GM18870 (cell line): ENCODE measurements around the gene OSGEP.
A peak's percentile ranks its signal among the peaks of the same experiment; 100 is the strongest.

Source experiments
- ATAC-seq: cut with Tn5 transposase; IDR thresholded peaks from one replicate; pipeline ENCODE4 v1.9.1; 2021; ENCODE audit warnings: moderate library complexity; ENCODE audit not compliant: unreplicated experiment

OSGEP gene

DNA sequence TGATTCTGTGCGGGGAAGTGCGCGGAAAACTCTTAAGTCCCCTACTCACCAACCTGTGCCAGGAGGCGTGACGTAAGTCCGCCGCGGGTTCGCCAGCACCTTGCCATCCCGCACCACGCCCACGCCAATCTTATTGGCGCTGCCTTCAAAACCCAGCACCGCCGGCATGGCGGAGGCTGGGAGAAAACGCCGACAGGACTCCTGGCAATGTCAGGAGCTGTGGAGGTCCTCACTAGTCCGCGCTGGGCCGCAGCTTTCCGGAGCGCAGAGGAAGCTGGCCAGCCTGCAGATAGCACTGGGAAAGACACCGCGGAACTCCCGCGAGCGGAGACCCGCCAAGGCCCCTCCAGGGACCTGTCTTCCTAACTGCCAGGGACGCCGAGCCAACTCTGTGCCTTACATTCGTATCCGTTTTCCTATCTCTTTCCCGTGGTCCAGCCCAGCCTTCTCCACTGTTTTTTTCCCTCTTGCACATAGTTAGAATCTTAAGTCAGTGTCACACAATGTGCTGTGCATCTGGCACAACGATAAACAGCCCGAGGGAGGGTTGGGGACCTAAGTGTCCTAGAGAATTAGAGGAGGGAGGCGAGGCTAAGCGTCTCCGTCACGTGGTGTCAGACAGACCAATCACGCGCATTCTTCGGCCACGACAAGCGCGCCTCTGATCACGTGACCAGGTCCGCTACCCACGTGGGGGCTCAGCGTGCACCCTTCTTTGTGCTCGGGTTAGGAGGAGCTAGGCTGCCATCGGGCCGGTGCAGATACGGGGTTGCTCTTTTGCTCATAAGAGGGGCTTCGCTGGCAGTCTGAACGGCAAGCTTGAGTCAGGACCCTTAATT, at the start of gene OSGEP, which contains the start of gene APEX1:
Gene OSGEP (minus strand): TSS at position 297 of the 839 bp plus-strand sequence. CDS start 129 bp downstream, at position 168.
Gene APEX1 (plus strand): TSS at position 711 of the 839 bp plus-strand sequence. CDS start 420 bp downstream, outside the sequence.
- ATAC-seq: peak; percentile 82

DNA sequence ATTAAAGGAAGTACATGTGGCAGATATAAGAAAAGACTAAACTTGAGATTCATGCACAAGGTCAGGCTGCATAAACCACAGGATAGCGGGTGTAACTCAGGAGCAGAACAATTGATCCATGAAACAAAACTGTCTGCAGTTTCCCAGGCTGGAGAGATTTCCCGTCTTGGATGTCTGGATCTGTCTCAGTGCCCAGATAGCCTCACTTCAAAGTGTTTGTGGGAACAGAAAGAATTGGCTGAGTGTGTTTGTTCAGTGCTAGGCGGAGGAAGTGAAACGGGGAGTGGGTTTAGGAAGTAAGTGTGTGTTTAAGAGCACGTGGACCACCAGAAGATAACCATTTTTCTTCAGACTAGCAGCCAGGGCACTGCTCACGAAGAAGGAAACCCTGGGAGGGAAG, 49.3 kb upstream of the OSGEP start:
- ATAC-seq: no peak

DNA sequence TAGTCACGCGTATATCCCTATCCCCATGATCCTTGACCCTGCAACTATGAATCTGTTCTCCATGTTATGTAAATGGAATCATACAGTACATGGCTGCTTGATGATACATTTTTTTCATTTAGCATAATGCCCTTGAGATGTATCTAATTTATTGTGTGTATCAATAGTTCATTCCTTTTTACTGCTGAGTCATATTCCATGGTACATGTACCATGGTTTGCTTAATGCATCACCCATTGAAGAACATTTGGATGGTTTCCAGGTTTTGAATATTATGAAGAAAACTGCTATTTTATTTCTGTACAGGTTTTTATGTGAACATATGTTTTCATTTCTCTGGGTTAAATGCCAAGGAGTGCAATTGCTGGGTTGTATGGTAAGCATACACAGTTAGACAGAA, 46.7 kb upstream of the OSGEP start:
- no peak for ATAC-seq

DNA sequence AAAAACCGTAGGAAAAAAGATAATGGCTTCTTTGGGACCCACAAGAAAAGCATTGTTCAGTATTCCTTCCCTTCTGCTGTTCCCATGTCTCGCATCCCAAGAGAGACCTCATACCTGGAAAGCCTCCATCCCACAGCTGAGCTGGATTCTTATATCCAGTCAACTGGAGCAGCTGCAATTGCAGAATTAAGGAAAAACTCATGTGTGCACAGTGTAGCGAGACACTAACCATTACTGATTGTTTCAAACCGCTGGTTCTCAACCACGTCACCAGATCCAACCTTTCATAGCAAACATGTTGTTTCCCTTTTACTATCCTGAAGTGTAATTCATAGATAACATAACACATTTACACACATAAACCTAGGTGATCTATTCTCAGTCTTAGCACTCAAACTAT, 45.3 kb upstream of the OSGEP start:
- no peak for ATAC-seq

DNA sequence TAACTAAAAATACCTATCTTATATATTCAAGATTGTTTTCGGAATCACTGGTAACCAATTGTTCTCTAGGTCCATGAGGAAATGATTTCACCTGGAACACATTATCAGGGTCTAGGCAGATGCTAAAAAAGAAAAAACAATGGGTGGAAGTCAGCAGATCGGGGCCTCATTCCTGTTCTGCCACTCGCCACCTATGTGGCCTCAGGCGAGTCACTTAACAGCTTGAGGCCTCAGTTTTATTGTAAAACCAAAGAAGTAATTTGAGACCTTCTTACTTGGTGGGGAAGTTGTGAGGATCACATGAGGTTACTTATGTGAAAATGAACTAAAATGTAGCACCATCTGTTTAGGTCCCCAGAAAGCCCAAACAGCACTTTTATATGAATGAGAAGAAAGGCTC, 44.5 kb upstream of the OSGEP start:
- ATAC-seq: no peak

DNA sequence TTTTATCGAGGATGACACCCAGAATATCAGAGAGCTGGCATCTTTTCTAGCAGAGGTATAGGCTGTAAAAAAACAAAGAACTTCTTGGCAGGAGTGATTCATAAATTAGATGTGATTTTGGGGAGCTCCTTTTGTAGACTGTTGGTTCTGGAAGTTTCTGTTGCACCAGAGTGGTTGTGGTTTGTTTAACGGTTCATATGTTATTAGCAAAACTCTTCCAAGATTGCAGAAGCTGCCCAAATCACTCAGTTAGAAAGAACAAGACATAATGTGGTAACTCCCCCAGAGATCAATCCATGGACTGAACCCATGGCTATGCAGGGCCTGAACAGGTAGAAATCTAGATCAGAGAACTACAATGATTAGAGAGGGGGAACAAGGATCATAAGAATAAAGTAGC, 44.0 kb upstream of the OSGEP start:
- ATAC-seq: no peak

DNA sequence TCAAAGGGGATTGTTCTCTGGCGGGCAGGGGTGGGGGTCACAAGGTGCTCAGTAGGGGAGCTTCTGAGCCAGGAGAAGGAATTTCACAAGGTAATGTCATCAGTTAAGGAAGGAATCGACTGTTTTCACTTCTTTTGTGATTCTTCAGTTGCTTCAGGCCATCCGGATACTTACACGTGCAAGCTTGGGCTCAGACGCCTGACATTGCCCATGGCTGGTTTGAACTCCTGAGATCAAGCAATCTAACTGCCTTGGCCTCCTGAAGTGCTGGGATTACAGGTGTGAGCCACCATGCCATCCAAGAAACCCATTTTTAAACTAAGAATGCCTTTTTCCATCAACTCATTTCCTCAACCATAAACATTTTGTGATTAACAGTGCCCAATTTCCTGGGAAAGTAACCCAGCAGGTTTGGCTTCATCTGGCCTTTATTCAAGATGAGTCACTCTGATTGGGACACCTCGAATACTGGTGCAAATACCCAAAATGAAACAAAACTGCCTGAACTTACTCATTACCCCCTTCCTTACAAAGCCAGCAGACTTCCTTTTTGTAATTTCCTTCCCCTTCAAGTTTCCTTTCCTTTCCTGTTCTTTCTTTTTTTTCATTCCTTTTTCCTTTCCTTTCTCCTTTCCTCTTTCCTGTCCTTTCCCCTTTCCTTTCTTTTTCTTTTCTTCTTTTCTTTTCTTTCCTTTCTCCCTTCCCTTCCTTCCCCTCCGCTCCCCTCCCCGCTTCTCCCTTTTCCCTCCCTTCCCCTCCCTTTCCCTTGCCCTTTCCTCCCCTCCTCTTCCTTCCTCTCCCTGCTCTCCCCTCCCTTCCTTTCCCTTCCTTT, 40.5 kb upstream of the OSGEP start:
- no peak for ATAC-seq

DNA sequence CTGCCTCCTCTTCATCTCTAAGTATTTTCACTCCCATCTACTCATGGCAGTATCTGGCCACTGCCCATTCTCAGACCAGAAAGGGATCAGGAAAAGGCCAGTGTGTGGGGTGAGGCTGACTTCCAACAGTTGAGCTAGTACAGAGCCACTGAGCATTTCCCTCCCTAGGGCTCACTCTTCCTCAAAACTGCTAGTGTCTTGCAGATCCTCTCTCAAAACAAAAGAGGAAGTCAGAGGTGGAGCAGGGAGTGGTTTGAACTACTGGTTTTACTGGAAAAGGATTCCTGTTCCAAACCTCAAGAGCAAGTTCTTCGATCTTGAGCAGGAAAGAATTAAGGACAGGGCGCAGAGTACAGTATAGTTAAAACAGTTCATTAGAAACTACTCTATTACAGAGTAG, 39.0 kb upstream of the OSGEP start:
- ATAC-seq: no peak

DNA sequence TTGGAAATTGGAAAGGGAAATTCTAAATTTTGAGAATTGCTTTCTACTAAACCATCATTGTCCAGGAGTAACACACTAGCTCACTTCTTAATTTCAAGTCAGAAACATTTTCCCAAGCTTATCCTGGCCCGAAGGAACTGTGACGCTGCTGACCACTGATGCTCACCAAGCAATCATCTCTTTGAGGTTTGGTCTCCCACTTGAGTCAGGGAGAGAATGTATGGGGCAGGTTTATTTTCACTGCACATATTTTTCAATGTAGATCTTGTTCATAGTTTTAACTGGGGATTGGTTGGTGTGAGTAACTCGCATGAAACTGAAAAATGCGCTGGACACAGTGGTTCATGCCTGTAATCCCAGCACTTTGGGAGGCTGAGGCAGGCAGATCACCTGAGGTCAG, 37.9 kb upstream of the OSGEP start:
- no peak for ATAC-seq

DNA sequence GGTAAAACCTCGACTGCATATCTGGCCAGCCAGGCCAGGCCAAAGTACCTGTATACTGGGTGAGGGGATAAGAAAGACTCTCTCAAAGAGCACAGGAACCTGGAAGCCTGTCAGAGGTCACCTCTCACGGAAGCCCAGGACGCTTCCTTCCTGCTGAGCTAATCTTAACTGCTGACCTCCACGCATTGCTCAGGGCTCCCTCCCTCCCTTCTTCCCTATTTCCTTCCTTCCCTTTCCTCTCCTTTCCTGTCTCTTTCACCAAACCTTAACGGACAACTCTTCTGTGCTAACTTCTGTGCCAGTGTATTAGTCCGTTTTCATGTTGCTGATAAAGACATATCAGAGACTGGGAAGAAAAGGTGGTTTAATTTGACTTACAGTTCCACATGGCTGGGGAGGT, 36.0 kb upstream of the OSGEP start:
- ATAC-seq: no peak

DNA sequence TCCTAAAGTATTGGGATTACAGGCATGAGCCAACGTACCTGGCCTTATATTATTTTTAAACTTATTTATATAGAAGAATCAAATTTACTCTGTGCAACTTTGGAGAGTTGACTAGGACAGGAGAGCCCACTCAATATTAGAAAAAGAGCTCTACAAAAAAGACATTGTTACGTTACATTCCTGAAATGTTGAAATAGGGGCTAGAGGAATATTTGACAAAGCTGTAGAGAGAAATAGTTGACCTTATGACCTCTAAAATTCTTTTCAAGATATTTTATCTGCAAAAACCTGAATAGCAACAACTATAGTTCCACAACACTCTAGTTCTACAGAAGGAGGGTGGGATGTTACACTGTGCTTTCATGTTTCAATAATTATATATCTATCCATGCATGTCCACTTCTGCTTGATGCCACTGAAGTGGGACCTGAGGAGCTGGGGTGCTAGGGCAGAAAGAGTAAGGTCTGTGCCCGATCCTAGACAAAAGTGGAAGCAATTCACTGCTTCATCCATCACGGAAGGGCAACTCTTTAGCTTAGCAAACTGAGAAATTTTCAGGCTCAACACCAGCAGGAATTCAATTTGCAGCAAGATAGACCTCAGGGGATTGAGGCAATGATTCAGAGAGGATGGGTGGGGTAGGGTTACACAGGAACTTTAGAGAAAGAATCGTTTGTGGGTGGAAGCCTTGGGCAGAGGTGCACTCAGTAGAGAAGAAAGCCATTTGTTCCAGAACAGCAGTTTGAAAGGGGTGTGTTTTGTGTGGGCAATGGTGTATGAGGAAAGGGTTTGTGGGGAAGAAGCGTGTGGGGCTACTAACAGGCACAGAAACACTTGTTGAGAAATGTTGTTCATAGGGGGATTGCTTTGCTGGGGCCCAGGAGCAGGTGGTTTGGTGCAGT, 34.7 kb upstream of the OSGEP start:
- ATAC-seq: no peak

DNA sequence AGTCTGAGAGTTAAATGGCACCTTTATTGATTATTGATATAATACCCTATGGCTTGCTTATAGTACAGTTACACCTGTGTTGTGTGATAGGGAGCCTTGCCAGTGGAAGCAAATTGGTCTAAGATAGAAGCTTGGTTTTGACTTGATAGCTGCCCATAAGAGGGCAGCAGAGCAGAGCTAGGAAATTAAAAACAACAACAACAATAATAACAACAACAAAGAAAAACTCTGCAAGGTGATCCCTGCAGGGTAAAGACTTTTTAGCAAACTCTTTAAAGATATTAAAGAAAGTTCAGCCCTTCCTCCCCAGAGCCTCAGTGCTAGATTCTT, 32.7 kb upstream of the OSGEP start:
- ATAC-seq: no peak

DNA sequence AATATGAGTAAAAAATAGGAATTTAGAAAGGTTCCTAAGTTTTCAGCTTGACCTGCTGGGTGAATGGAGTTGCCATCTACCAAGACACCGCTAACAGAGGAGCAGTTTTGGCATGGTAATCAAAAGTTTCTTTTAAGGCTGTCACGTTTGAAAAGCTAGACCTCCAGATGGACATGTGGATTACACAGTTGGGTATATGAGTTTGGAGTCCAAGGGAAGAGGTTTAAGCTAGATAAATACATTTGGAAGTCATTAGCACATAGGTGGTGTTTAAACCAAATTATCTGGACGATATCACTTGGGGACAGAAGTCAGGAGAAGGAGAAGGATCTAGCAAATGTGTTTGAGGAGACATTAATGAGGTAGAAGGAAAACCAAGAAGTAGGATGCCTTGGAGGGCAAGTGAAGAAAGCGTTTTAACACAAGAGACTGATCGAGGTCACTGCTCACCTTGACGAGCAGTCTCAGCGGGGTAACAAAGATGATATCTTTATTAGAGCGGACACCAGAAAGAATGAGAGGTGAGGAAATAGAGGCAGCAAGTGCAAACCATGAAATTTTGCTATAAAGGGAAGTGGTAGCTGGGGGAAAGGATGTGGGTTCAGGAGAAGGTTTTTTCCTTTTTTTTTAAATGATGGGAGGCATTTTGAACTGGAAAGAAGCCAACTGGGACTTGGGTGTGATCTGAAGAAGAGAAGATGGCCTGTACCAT, 32.2 kb upstream of the OSGEP start:
- no peak for ATAC-seq

DNA sequence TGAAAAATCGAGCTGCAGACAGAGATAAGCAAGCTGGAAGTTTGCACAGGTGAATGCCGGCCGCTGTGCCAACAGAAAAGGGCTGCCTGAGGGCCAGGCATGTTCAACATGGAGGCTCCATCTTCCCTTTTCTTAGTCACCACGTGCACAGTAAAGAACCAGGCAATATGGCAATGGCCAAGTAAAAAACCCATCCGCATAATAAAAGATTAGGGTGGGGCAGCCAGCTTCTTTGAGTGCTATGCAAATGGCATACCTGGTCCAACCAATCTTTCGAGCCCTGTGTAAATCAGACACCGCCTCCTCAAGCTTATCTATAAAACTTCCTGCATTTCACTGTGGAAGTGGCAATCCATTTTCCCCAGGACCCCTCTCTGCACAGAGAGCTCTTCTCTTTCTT, 31.3 kb upstream of the OSGEP start:
- ATAC-seq: no peak

DNA sequence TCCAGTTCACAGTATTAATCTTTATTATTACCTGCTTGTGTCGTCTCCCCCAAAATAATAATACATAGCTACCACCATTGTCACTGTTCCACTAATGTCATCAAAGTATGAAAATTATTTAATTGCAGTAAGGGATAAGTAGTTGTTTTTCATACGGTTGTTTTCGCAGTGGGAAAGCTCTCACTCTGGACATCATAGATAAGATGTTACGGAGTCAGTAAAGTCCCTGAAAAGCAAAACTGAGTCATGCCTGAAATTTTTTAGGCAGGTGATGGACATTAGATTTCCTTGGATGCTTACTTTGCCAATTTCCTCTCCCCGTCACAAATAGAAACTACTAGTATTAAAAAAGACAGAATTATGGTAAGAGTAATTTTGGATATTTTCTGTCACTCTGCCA, 27.8 kb upstream of the OSGEP start:
- no peak for ATAC-seq

DNA sequence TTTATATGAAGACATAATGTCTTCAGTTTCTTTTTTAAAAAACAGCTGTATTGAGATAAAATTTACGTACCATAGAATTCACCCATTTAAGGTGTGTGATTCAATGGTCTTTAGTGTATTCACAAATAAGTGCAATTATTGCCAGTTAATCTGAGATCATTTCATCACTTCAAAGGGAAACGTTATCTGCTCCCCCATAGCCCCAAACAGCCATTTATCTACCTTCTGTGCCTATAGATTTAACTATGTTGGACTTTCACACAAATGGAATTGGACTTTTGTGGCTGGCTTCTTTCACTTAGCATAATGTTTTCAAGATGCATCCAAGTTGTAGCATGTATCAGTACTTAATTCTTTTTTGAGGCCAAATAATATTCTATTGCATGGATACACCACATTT, 24.3 kb upstream of the OSGEP start:
- ATAC-seq: no peak

DNA sequence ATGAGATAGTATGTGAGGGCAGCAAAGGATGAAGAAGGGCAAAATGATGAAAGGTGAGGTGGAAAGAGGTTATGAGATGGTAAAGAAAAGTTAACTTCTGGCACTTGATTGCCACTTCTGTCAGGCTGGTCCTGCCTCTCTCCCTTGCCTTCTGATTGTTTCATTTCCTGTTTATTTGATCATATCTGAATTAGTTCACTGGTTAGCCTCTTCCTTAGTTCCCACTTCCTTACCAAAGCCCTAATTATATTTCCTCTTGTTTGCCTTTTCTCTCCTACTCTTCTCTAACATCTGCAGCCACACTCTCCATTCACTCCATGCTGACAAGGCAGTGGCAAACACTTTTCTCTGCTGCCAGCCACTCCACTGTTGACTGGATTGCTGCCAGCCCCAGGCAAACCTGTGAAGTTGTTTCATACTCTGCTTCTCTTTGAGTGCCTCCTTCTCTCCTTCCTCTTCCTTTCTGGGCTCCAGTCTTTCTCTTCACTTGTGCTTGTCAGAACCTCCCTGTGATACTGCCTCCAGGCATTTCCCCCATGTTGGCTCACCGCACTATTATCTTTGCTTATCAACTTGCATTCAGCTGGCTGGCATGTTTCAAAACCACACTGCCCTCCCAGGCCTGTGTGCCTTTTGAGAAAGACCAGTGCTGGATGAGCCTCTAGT, 22.7 kb upstream of the OSGEP start:
- ATAC-seq: no peak

DNA sequence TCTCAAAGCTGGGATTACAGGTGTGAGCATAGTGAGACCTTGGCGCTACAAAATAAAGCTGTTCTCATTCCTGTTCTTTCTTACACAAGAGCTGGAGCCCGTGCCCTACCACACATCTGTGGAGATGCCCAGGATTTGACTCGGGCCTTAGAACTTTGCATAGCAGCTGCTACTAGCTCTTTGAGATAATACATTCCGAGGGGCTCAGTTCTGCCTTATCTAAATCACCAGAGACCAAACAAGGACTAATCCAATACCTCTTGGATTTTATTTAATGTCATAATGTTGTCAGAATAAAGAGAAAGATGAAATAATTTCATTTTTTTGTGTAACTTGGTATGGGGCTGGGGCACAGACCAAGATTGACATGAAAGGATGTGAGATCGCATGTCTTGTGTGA, 22.2 kb upstream of the OSGEP start:
- ATAC-seq: no peak

DNA sequence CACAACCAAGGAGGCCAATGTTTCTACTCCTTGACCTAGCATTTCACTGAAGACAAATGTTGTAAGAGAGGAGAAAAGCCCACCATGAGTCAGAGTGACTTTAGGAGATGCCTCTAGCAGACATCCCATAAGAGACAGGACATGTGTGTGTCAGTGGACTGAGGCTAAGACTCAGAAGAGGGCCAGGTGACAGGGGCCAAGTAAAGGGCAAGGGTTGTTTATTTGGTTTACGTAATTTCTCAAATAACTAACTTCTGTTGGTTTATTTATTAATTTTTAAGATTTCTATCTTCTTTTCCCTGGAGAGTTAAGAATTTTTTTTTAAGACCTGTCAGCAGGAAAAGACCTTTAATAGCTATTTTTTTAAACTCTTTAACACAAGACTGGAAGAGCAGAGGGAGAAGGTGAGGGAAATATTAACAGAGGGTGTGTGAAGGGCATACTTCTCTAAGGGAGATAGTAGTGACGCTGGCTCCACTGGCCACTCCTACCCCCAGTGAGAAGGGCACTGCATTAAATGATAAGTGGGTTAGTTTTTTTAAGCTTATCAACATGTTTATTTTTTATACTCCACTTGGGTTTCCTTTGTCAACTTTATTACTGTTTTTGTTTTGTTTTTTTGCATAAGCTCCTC, 18.0 kb upstream of the OSGEP start:
- ATAC-seq: no peak

DNA sequence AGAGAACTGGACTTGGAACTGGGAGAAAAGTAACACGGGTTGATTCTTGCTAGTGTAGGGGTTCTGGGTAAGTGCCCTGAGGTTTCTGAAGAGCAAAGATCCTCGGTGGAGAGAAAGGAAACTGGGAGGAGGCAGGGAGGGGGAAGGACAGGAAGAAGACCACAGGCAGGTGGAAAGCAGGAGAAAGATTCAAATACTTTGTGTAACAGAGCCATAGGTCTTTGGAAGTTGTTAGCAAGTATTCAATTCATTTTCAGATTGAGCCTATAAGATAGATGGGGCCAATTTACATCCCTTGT, 15.9 kb upstream of the OSGEP start:
- no peak for ATAC-seq
